Spleen (tissue), 7 donors: ENCODE measurements around the gene HORMAD2.

Source experiments
- POLR2A ChIP-seq, 3 donors: fragments of 450-650 bp; IDR thresholded peaks; one replicate each; pipeline ENCODE4 v1.5.1; 2017; ENCODE audit warnings: antibody characterized with exemption in 3 of 3, mild to moderate bottlenecking in 1 of 3
- POLR2AphosphoS5 ChIP-seq, 3 donors: sonication (generic); formaldehyde crosslinking; IDR thresholded peaks; one replicate each; pipeline ENCODE4 v1.5.1; 2017; ENCODE audit warnings: antibody characterized with exemption in 3 of 3
- TF ChIP-seq, protein P1 (sequence below), 11 experiments: fragments of 200-600 bp in 7 of 11; fragments of 450-650 bp in 4 of 11; sonication (generic) in 4 of 11; IDR thresholded peaks in 8 of 11; conservative IDR thresholded peaks in 3 of 11; 1 replicate in 7 of 11; 2 replicates in 4 of 11; pipeline versions ENCODE4 v1.4.0 to v1.8.0; 2016 to 2021; ENCODE audit warnings: antibody characterized with exemption in 11 of 11, inconsistent platforms in 4 of 11, mild to moderate bottlenecking in 1 of 11
- donor health status: DM: no; HTN: no; CAD: no; lungs with moderate emphysema.
- donor health status: DM: no; HTN: no; CAD: no.
- donor health status: DM: no; HTN: no; CAD: no.

DNA sequence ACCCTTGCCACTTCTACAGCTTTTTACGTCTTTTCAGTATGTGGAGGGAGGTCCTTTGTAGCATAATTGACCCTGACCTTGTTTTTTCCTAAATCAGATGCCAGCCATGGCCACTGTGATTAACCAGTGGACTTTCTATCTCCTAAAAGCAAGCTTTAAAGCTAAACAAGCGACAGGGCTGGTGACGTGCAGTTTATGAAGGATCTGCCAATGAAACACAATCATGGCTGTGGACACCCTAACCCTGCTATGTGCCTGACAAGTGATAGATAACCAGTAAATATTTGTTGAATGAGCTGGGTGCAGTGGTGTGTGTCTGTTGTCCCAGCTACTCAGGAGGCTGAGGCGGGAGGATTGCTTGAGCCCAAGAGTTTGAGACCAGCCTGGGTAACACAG is 102.1 kb downstream of the HORMAD2 start:
- TF ChIP-seq, protein P1, sequence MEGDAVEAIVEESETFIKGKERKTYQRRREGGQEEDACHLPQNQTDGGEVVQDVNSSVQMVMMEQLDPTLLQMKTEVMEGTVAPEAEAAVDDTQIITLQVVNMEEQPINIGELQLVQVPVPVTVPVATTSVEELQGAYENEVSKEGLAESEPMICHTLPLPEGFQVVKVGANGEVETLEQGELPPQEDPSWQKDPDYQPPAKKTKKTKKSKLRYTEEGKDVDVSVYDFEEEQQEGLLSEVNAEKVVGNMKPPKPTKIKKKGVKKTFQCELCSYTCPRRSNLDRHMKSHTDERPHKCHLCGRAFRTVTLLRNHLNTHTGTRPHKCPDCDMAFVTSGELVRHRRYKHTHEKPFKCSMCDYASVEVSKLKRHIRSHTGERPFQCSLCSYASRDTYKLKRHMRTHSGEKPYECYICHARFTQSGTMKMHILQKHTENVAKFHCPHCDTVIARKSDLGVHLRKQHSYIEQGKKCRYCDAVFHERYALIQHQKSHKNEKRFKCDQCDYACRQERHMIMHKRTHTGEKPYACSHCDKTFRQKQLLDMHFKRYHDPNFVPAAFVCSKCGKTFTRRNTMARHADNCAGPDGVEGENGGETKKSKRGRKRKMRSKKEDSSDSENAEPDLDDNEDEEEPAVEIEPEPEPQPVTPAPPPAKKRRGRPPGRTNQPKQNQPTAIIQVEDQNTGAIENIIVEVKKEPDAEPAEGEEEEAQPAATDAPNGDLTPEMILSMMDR (IDR thresholded peaks at IDR 0.05 in 8 of 11, conservative IDR thresholded peaks at IDR 0.05 in 3 of 11): no peak
- TF ChIP-seq POLR2A (IDR thresholded peaks at IDR 0.05) (no peak), POLR2AphosphoS5 (IDR thresholded peaks at IDR 0.05) (no peak)
